CD14-positive monocyte (primary cell): ENCODE data around the gene MLEC. TPM values are rescaled to one million over a fixed set of nuclear protein-coding genes. Genes with fewer than 3 reads are reported as not detected.

Source experiments
- DNase-seq, 3 donors: peaks; one replicate each; pipeline ENCODE4 v3.0.0-alpha.2; 2011 to 2022
- H2AFZ ChIP-seq: 2 replicates; pipeline ENCODE4 v1.6.0; 2012; ENCODE audit warnings: mild to moderate bottlenecking, low read depth, low read length, inconsistent platforms; ENCODE audit not compliant: insufficient read depth, poor library complexity, severe bottlenecking
- H3K27ac ChIP-seq, 2 donors: 1 replicate in 1 of 2; 2 replicates in 1 of 2; pipeline ENCODE4 v1.5.1; 2012 to 2013; ENCODE audit warnings: low read length in 2 of 2, control low read depth in 1 of 2, inconsistent platforms in 1 of 2, low read depth in 1 of 2, mild to moderate bottlenecking in 1 of 2
- H3K27me3 ChIP-seq, 2 donors: one replicate each; pipeline versions ENCODE4 v1.6.0 to v1.6.1; 2011 to 2013; ENCODE audit warnings: low read length in 2 of 2; ENCODE audit not compliant: control insufficient read depth in 2 of 2, insufficient read depth in 2 of 2
- H3K36me3 ChIP-seq, 2 donors: replicated peaks in 1 of 2; 1 replicate in 1 of 2; 2 replicates in 1 of 2; pipeline versions ENCODE4 v1.5.1 to v1.6.1; 2012 to 2013; ENCODE audit warnings: low read length in 2 of 2, control low read depth in 1 of 2, inconsistent platforms in 1 of 2, mild to moderate bottlenecking in 1 of 2; ENCODE audit not compliant: insufficient read depth in 2 of 2, control insufficient read depth in 1 of 2
- H3K4me1 ChIP-seq, 2 donors: 1 replicate in 1 of 2; 2 replicates in 1 of 2; pipeline versions ENCODE4 v1.5.1 to v1.6.1; 2012 to 2013; ENCODE audit warnings: low read length in 2 of 2, control low read depth in 1 of 2, inconsistent platforms in 1 of 2, mild to moderate bottlenecking in 1 of 2, moderate library complexity in 1 of 2; ENCODE audit not compliant: insufficient read depth in 2 of 2, control insufficient read depth in 1 of 2
- H3K4me2 ChIP-seq: replicated peaks from 2 replicates; pipeline ENCODE3; 2012; ENCODE audit warnings: low read length, moderate library complexity, mild to moderate bottlenecking; ENCODE audit not compliant: poor library complexity, severe bottlenecking; ENCODE audit errors: extremely low read depth
- H3K4me3 ChIP-seq, 3 experiments: fragments of 200-600 bp in 1 of 3; sonication (generic) in 1 of 3; replicated peaks in 1 of 3; 1 replicate in 2 of 3; 2 replicates in 1 of 3; pipeline ENCODE4 v1.5.1; 2011 to 2013; ENCODE audit warnings: low read length in 3 of 3, mild to moderate bottlenecking in 3 of 3, control low read depth in 2 of 3, low read depth in 2 of 3, inconsistent platforms in 1 of 3, moderate library complexity in 1 of 3
- H3K79me2 ChIP-seq: 2 replicates; pipeline ENCODE4 v1.6.0; 2012; ENCODE audit warnings: mild to moderate bottlenecking, control low read depth, inconsistent platforms, low read length, moderate library complexity; ENCODE audit not compliant: insufficient read depth
- H3K9ac ChIP-seq: 2 replicates; pipeline ENCODE4 v1.6.0; 2017; ENCODE audit warnings: low read length, mild to moderate bottlenecking; ENCODE audit not compliant: insufficient read depth, poor library complexity, severe bottlenecking
- H3K9me3 ChIP-seq, 2 donors: replicated peaks in 1 of 2; 1 replicate in 1 of 2; 2 replicates in 1 of 2; pipeline versions ENCODE4 v1.5.1 to v1.6.1; 2012 to 2013; ENCODE audit warnings: low read length in 2 of 2, control low read depth in 1 of 2; ENCODE audit not compliant: control insufficient read depth in 1 of 2, insufficient read depth in 1 of 2
- H4K20me1 ChIP-seq: 2 replicates; pipeline ENCODE4 v1.6.0; 2012; ENCODE audit warnings: mild to moderate bottlenecking, low read length, control low read depth, moderate library complexity; ENCODE audit not compliant: insufficient read depth
- H3K27ac Mint-ChIP-seq, 7 donors: one replicate each; pipeline ENCODE4 v1.8.0; 2020; ENCODE audit warnings: mild to moderate bottlenecking in 7 of 7, mixed read lengths in 7 of 7, moderate library complexity in 6 of 7, inconsistent platforms in 2 of 7
- H3K27me3 Mint-ChIP-seq, 3 donors: one replicate each; pipeline ENCODE4 v1.8.0; 2021 to 2022; ENCODE audit warnings: low read depth in 3 of 3, mild to moderate bottlenecking in 3 of 3, mixed read lengths in 3 of 3, moderate library complexity in 3 of 3, inconsistent platforms in 1 of 3
- H3K36me3 Mint-ChIP-seq, 2 donors: one replicate each; pipeline ENCODE4 v1.8.0; 2020; ENCODE audit warnings: mixed read lengths in 2 of 2, inconsistent platforms in 1 of 2, mild to moderate bottlenecking in 1 of 2
- H3K4me1 Mint-ChIP-seq: one replicate; pipeline ENCODE4 v1.8.0; 2020; ENCODE audit warnings: mild to moderate bottlenecking, mixed read lengths
- H3K4me3 Mint-ChIP-seq, 2 donors: one replicate each; pipeline ENCODE4 v1.8.0; 2020; ENCODE audit warnings: mild to moderate bottlenecking in 2 of 2, mixed read lengths in 2 of 2, moderate library complexity in 1 of 2
- H3K9me3 Mint-ChIP-seq, 7 donors: one replicate each; pipeline ENCODE4 v1.8.0; 2020 to 2022; ENCODE audit warnings: mixed read lengths in 7 of 7, mild to moderate bottlenecking in 6 of 7, moderate library complexity in 6 of 7, inconsistent platforms in 2 of 7
- CTCF ChIP-seq: fragments of 200-600 bp; IDR thresholded peaks from one replicate; pipeline ENCODE4 v1.8.0; 2022; ENCODE audit warnings: antibody characterized with exemption, mild to moderate bottlenecking
- WGBS: methylation state at CpG from one replicate; pipeline ENCODE4 v1.1.5; 2013; ENCODE audit warnings: missing lambda C conversion rate; ENCODE audit not compliant: insufficient coverage; 5-methylcytosine and 5-hydroxymethylcytosine counted together
- intact Hi-C, 2 donors: fragments of 100-400 bp; cut with micrococcal nuclease; formaldehyde crosslinking; loops; one replicate each; pipeline versions ENCODE4 v1.15.0 to v1.15.1; 2023
- polyA plus RNA-seq, 3 donors: library from polyadenylated mRNA; depleted of rRNA in 1 of 3; unstranded in 2 of 3; stranded (reverse) in 1 of 3; fragments of 300-500 nt in 2 of 3; fragments of >200 nt in 1 of 3; fragmentation: Illumina TruSeq in 2 of 3; gene quantifications; 1 replicate in 2 of 3; 2 replicates in 1 of 3; pipeline ENCODE4 v1.2.3, GENCODE V29; 2012 to 2021

Gene MLEC
- polyA plus RNA-seq, 3 donors, result 10.9 to 79.5 (median 65.3) TPM

- Mint-ChIP-seq H3K9me3 (no peaks in the 10 kb centered on the region), H3K36me3 (no peaks in the 10 kb centered on the region), H3K4me3 (peak overlapping the region in 1 of 2 donors; percentile 42), H3K27ac (peak overlapping the region in 1 of 7 donors; percentile 18), H3K4me1 (peaks cover 22% of the 10 kb centered on the region), H3K27me3 (peaks cover 0 to 5% (median 2%) of the 10 kb centered on the region in 3 donors)
- Histone ChIP-seq H2AFZ (peak overlapping the region; percentile 12), H3K4me2 (no peak overlapping the region), H3K4me3 (no peak overlapping the region), H3K36me3 (no peaks in the 10 kb centered on the region), H3K9ac (no peak overlapping the region), H3K9me3 (no peaks in the 10 kb centered on the region), H4K20me1 (no peaks in the 10 kb centered on the region), H3K27me3 (no peaks in the 10 kb centered on the region), H3K79me2 (no peaks in the 10 kb centered on the region), H3K27ac (no peak overlapping the region), H3K4me1 (peaks cover 20 to 28% of the 10 kb centered on the region in 2 donors)
- no peak for DNase-seq
- WGBS, result 47% methylated on average over 5 of the region's 8 CpGs
- intact Hi-C loops, result no loop called here
- no peak for TF ChIP-seq CTCF
Measured at GRCh38 chr12:120659151-120659525, 27.8 kb upstream of the MLEC start.

- Histone ChIP-seq H3K9ac (no peak overlapping the region), H3K4me2 (no peak overlapping the region), H3K9me3 (no peaks in the 10 kb centered on the region), H4K20me1 (no peaks in the 10 kb centered on the region), H3K79me2 (no peaks in the 10 kb centered on the region), H2AFZ (no peak overlapping the region), H3K27ac (no peak overlapping the region), H3K4me1 (peaks cover 13 to 19% of the 10 kb centered on the region in 2 donors), H3K4me3 (no peak overlapping the region), H3K27me3 (no peaks in the 10 kb centered on the region), H3K36me3 (no peaks in the 10 kb centered on the region)
- no peak for TF ChIP-seq CTCF
- intact Hi-C loops, result no loop called here
- 76% methylated on average over 2 of the region's 2 CpGs for WGBS
- Mint-ChIP-seq H3K27ac (no peak overlapping the region), H3K9me3 (no peaks in the 10 kb centered on the region), H3K4me3 (no peak overlapping the region), H3K4me1 (peaks cover 12% of the 10 kb centered on the region), H3K36me3 (no peaks in the 10 kb centered on the region), H3K27me3 (peaks cover 0 to 7% (median 3%) of the 10 kb centered on the region in 3 donors)
- DNase-seq, result no peak
Measured at GRCh38 chr12:120661432-120661831, 25.5 kb upstream of the MLEC start.
